ENCODE data around the gene KRTAP4-8.
"Not testable (repeated sequence)": the region's sequence is repeated elsewhere in the genome, so short reads cannot be mapped to it uniquely, and the experiment has no call there.

Gene KRTAP4-8

DNA sequence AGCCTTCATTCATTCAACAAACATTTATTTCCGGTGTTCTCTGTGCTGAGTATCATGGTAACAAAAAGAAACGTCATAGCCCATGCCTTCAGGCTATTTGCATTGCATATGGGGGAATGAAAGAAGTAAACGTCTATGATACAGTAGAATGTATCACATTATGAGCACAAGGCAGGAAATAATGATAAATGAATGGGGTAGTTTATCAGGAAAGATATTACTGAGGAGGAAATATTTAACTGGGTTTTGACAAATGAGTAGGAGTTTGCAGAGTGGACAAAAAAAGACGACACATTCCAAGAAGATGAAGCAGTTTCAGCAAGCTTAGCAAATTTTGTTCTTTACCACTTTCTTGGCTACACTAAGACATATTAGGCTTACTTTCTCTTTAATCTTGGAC lies 15.3 kb downstream of the KRTAP4-8 start:
- DNase-seq (ENCODE audit: low read depth, low spot score) = peak; percentile 99
- Histone ChIP-seq H3K27ac (peak overlapping the region; percentile 87), H3K9ac (ENCODE audit: insufficient read length) (no peak overlapping the region), H3K4me3 (peak overlapping the region; percentile 27; the same call in 1 of the 2 replicates), H3K36me3 (ENCODE audit: insufficient read depth, low read length) (no peaks in the 10 kb centered on the region), H3K9me3 (ENCODE audit: low read depth, low read length) (no peaks in the 10 kb centered on the region)
- TF ChIP-seq POLR2AphosphoS5 (IDR thresholded peaks at IDR 0.05; ENCODE audit: borderline replicate concordance, low read depth, low read length) (peak; percentile 61; the same call in 1 of the 2 replicates), FOXP2 (optimal IDR thresholded peaks at IDR 0.05; ENCODE audit: control extremely low read depth, extremely low read length, insufficient read depth) (no peak), EZH2 (IDR thresholded peaks at IDR 0.05) (no peak)

DNA sequence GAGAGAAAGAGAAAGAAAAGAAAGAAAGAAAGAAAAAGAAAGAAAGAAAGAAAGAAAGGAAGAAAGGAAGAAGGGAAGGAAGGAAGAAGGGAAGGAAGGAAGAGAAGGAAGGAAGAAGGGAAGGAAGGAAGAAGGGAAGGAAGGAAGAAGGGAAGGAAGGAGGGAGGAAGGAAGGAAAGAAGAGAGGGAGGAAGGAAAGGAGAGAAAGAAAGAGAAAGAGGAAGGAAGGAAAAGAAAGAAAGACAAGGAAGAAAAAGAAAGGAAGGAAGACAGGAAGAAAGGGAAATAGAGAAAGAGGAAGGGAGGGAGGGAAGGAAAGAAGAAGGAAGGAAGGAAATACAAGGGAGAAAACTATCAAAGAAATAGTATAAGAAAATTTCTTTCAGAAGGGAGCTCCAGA lies 21.2 kb downstream of the KRTAP4-8 start:
- H3K4me3 ChIP-seq = no peak overlapping the region
- H3K27ac ChIP-seq = no peak overlapping the region
- no peaks in the 10 kb centered on the region for H3K9me3 ChIP-seq (ENCODE audit: low read depth, low read length)
- TF ChIP-seq FOXP2 (optimal IDR thresholded peaks at IDR 0.05; ENCODE audit: control extremely low read depth, extremely low read length, insufficient read depth) (no peak), POLR2AphosphoS5 (IDR thresholded peaks at IDR 0.05; ENCODE audit: borderline replicate concordance, low read depth, low read length) (no peak), EZH2 (IDR thresholded peaks at IDR 0.05) (no peak)
- no peak overlapping the region for H3K9ac ChIP-seq (ENCODE audit: insufficient read length)
- H3K36me3 ChIP-seq (ENCODE audit: insufficient read depth, low read length) = no peaks in the 10 kb centered on the region
- no peak for DNase-seq (ENCODE audit: low read depth, low spot score)

DNA sequence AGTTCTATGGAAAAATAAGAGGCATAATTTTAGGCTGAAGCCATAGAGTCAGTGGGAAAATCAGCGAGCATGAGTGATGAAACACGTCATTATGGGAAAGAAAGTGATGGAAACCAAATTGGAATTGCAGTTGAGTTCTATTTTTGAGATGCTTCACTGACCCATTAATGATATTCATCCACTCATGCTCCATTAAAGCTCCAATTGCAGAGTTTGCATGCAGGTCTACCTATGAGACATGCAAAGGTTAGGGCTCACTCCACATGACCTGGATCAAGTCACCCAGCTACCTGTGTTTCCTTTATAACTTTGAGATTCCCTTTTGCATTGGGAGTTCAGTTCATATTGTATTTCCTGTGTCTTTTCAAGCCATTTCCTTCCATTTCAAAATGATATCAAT lies 24.3 kb downstream of the KRTAP4-8 start:
- no peak for TF ChIP-seq FOXP2 (optimal IDR thresholded peaks at IDR 0.05; ENCODE audit: control extremely low read depth, extremely low read length, insufficient read depth)
- no peak for TF ChIP-seq EZH2 (IDR thresholded peaks at IDR 0.05)
- TF ChIP-seq POLR2AphosphoS5 (IDR thresholded peaks at IDR 0.05; ENCODE audit: borderline replicate concordance, low read depth, low read length) = no peak
- Histone ChIP-seq H3K4me3 (no peak overlapping the region), H3K27ac (no peak overlapping the region)

DNA sequence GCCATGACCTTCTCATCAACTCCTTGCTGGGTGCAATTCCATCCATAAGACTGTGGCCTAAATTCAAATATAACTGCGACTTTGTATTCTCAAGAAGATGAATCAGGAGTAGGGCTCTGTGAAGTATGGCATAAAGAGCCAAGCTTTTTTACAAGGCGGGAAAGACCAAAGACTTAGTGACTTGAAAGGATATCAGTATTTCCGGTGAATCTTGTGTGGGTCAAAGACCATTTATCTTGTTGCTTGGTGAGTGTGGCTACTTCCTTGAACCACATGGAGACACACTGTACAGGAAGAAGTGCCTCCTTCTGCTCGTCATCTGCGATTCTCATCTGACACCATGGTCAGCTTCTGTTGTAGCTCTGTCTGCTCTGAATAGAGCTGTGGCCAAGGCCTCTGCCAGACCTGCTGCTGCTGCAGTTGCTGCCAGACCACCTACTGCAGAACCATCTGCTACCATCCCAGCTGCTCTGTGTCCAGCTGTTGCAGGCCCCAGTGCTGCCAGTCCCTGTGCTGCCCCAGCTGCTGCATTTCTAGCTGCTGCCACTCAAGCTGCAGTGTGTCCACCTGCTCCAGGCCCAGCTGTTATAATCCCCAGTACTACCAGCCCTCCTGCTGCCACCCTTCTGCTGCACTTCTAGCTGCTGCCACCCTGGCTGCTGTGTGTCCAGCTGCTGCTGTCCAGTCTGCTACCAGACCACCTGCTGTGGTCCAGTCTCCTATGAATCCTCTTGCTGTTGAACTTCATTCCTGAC lies 26.2 kb downstream of the KRTAP4-8 start:
- H3K9me3 ChIP-seq (ENCODE audit: low read depth, low read length) = no peaks in the 10 kb centered on the region
- H3K27ac ChIP-seq = no peak overlapping the region
- no peaks in the 10 kb centered on the region for H3K36me3 ChIP-seq (ENCODE audit: insufficient read depth, low read length)
- H3K9ac ChIP-seq (ENCODE audit: insufficient read length) = no peak overlapping the region
- no peak for DNase-seq (ENCODE audit: low read depth, low spot score)
- H3K4me3 ChIP-seq = no peak overlapping the region
- TF ChIP-seq POLR2AphosphoS5 (IDR thresholded peaks at IDR 0.05; ENCODE audit: borderline replicate concordance, low read depth, low read length) (no peak), EZH2 (IDR thresholded peaks at IDR 0.05) (no peak), FOXP2 (optimal IDR thresholded peaks at IDR 0.05; ENCODE audit: control extremely low read depth, extremely low read length, insufficient read depth) (no peak)

More for the DNA sequence above, 24.3 kb downstream of the KRTAP4-8 start:
- H3K9ac ChIP-seq (ENCODE audit: insufficient read length) = no peak overlapping the region
- DNase-seq (ENCODE audit: low read depth, low spot score) = no peak
- no peaks in the 10 kb centered on the region for H3K9me3 ChIP-seq (ENCODE audit: low read depth, low read length)
- no peaks in the 10 kb centered on the region for H3K36me3 ChIP-seq (ENCODE audit: insufficient read depth, low read length)

DNA sequence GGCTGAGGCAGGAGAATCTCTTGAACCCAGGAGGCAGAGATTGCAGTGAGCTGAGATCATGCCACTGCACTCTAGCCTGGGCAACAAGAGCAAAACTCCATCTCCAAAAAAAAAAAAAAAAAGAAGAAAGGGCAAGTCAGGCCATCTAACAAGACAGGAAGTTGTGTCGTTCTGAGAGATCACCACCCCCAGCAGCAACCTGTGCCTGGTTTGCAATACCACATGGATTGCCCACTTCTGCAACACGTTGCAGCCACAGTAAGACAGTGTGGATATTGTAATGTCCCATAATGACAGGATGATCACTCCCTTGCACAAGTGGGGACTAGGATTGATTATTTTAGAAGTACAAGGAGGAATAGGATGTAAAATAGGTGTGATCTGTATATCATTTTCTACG lies 28.9 kb downstream of the KRTAP4-8 start:
- no peak for TF ChIP-seq FOXP2 (optimal IDR thresholded peaks at IDR 0.05; ENCODE audit: control extremely low read depth, extremely low read length, insufficient read depth)
- no peak for TF ChIP-seq EZH2 (IDR thresholded peaks at IDR 0.05)
- no peak for TF ChIP-seq POLR2AphosphoS5 (IDR thresholded peaks at IDR 0.05; ENCODE audit: borderline replicate concordance, low read depth, low read length)
- DNase-seq (ENCODE audit: low read depth, low spot score) = no peak
- Histone ChIP-seq H3K36me3 (ENCODE audit: insufficient read depth, low read length) (no peaks in the 10 kb centered on the region), H3K27ac (no peak overlapping the region), H3K4me3 (no peak overlapping the region), H3K9ac (ENCODE audit: insufficient read length) (no peak overlapping the region), H3K9me3 (ENCODE audit: low read depth, low read length) (no peaks in the 10 kb centered on the region)

DNA sequence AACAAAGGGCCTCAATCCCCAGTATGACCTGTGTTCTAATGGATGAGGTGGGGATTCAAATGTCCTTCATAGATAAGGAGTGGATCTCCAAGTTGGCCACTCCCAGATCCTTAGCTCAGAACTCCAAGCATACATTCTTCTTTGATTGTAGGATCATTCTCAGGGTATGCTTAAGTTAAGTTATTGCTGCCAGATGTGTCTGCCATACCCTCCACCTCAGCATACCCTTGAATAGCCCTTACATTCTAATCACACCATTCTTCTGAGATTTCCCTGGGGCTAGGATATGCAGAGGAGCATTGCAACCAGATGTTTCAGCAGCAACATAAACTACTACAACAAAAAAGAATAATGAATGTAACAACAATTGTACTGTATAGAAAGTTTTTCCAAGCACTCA lies 30.7 kb downstream of the KRTAP4-8 start:
- TF ChIP-seq FOXP2 (optimal IDR thresholded peaks at IDR 0.05; ENCODE audit: control extremely low read depth, extremely low read length, insufficient read depth) = peak; percentile 29
- TF ChIP-seq POLR2AphosphoS5 (IDR thresholded peaks at IDR 0.05; ENCODE audit: borderline replicate concordance, low read depth, low read length) = no peak
- TF ChIP-seq EZH2 (IDR thresholded peaks at IDR 0.05) = no peak
- Histone ChIP-seq H3K36me3 (ENCODE audit: insufficient read depth, low read length) (no peaks in the 10 kb centered on the region), H3K4me3 (0 out of 2 replicates have a peak overlapping the region, but pooled peaks have one; percentile 32), H3K9ac (ENCODE audit: insufficient read length) (no peak overlapping the region), H3K9me3 (ENCODE audit: low read depth, low read length) (no peaks in the 10 kb centered on the region), H3K27ac (peak overlapping the region; percentile 65)
- no peak for DNase-seq (ENCODE audit: low read depth, low spot score)

DNA sequence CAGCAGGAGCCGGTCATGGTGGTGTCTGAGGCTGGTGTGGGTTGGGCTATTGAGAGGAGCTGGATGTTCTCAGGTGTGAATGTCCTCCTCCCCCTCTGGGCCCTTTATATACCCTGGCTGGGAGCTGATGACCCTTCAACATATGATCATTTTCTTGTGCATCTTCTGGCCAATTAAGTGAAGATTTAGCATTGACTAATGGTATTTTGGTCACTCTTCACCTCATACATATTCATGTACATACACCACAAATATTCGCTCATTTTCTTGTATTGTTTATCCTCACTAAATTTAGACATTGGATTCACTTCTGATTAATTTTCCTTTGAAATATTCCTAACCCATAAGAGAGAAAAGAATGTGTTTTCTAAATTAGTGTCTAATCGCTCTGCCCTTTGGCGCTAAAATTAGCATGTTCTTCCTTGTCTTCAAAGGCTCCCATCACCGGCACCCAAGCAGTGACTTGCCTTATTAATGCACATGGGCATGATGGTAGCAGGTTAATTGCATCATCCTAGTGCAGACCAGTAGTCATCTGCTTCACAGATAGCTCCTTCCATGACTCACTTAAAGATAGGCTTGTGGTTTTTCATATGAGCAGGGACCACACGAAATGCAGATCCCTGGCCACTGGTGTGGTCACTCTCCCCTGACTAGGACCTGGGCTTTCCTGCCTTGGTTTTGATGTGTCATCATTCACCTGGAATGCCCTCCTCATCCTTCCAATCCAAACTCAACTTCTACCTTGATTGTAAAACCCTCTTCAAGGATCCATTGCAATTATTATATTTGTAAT lies 31.9 kb downstream of the KRTAP4-8 start, which contains the start of gene KRTAP2-4:
TSS of gene KRTAP2-4 (minus strand) at position 51 of the 796 bp plus-strand sequence. CDS start at position 17, 34 bp downstream.
- Histone ChIP-seq H3K9me3 (ENCODE audit: low read depth, low read length) (no peaks in the 10 kb centered on the region), H3K9ac (ENCODE audit: insufficient read length) (no peak within 1 kb of the TSS), H3K4me3 (no peak within 1 kb of the TSS), H3K27ac (no peak within 1 kb of the TSS), H3K36me3 (ENCODE audit: insufficient read depth, low read length) (no peaks in the 10 kb centered on the region)
- DNase-seq (ENCODE audit: low read depth, low spot score) = no peak
- TF ChIP-seq POLR2AphosphoS5 (IDR thresholded peaks at IDR 0.05; ENCODE audit: borderline replicate concordance, low read depth, low read length) = no peak
- TF ChIP-seq EZH2 (IDR thresholded peaks at IDR 0.05) = no peak
- no peak for TF ChIP-seq FOXP2 (optimal IDR thresholded peaks at IDR 0.05; ENCODE audit: control extremely low read depth, extremely low read length, insufficient read depth)

DNA sequence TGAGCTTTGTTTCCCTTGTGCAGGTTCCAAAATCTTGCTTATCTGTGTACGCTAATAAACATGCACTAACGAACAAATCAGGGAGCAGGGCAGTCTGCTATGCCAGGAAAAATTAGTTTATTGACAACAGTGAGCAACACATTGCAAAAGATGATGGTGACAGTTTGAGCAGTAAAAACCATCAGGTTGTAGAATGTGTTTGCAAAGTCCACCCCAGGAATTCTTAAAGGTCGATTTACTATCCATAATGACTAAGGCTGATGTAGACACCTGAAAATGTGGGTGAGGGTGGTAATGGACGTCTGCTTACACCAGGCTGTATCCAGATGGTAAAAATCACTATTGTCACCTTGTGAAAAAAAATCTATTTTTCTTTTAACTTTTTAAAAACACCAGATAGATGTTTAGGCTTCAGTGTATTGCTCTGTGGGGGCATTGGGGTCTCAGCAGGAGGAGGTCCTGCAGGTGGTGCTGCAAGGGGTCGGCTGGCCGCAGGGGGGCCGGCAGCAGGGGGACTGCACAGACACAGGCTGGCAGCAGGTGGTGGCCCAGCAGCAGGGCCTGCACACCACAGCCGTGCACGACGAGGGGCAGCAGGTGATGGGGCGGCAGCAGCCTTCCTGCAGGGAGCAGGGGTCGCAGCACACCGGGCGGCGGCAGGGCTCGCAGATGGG lies 32.8 kb downstream of the KRTAP4-8 start:
- not testable (repeated sequence) for H3K4me3 ChIP-seq; H3K36me3 ChIP-seq (ENCODE audit: insufficient read depth, low read length); H3K9me3 ChIP-seq (ENCODE audit: low read depth, low read length); DNase-seq (ENCODE audit: low read depth, low spot score); H3K9ac ChIP-seq (ENCODE audit: insufficient read length); H3K27ac ChIP-seq

All from SK-N-MC (cell line).